SK-N-SH (cell line): ENCODE measurements around the gene MGST2. TPM values are rescaled to one million over a fixed set of nuclear protein-coding genes. Genes with fewer than 3 reads are reported as not detected.
A peak's percentile ranks its signal among the peaks of the same experiment; 100 is the strongest.

Source experiments
- CTCF ChIA-PET: fragments of 300-600, 350-600 bp; formaldehyde crosslinking; extraction: SDS; loops from one replicate; lab custom pipeline; 2021; lab: Yijun Ruan, JAX
- POLR2A ChIA-PET: fragments of 350-600 bp; sonication (Branson Sonifier 250); formaldehyde crosslinking; extraction: SDS; loops from one replicate; lab custom pipeline; 2020; ENCODE audit warnings: antibody characterized with exemption, inconsistent platforms; lab: Yijun Ruan, JAX
- DNase-seq: peaks from one replicate; pipeline ENCODE4 v3.0.0; 2012
- H2AFZ ChIP-seq: fragments of 200-600 bp; sonication (generic); 2 replicates; pipeline ENCODE4 v1.8.1; 2016; ENCODE audit warnings: antibody characterized with exemption, mild to moderate bottlenecking, low read depth
- H3F3A ChIP-seq: fragments of 200-600 bp; sonication (generic); replicated peaks from 2 replicates; pipeline ENCODE3; 2016; ENCODE audit warnings: antibody characterized with exemption, mild to moderate bottlenecking; ENCODE audit not compliant: insufficient read depth
- H3K27ac ChIP-seq, 2 experiments: fragments of 200-500 bp in 1 of 2; fragments of 200-600 bp in 1 of 2; sonication (Bioruptor generic) in 1 of 2; sonication (generic), shearing (Covaris generic) in 1 of 2; 2 replicates each; pipeline versions ENCODE4 v1.5.1 to v1.6.1; 2014 to 2016; ENCODE audit warnings: low read depth in 2 of 2, inconsistent platforms in 1 of 2, low read length in 1 of 2, mild to moderate bottlenecking in 1 of 2, mixed read lengths in 1 of 2
- H3K27me3 ChIP-seq: fragments of 200-600 bp; sonication (generic), shearing (Covaris generic); 2 replicates; pipeline ENCODE4 v1.6.1; 2016; ENCODE audit warnings: mixed run types; ENCODE audit not compliant: insufficient read depth
- H3K36me3 ChIP-seq, 2 experiments: fragments of 200-500 bp in 1 of 2; fragments of 200-600 bp in 1 of 2; sonication (Bioruptor generic) in 1 of 2; sonication (generic) in 1 of 2; replicated peaks in 1 of 2; 2 replicates each; pipeline versions ENCODE3 to v1.5.1; 2014 to 2016; ENCODE audit warnings: low read length in 1 of 2, mild to moderate bottlenecking in 1 of 2; ENCODE audit not compliant: insufficient read depth in 2 of 2, control insufficient read depth in 1 of 2
- H3K4me1 ChIP-seq, 2 experiments: fragments of 200-500 bp in 1 of 2; fragments of 200-600 bp in 1 of 2; sonication (Bioruptor generic) in 1 of 2; sonication (generic), shearing (Covaris generic) in 1 of 2; 2 replicates each; pipeline versions ENCODE4 v1.5.1 to v1.6.1; 2014 to 2016; ENCODE audit warnings: low read depth in 1 of 2, low read length in 1 of 2, mixed run types in 1 of 2; ENCODE audit not compliant: insufficient read depth in 2 of 2, control insufficient read depth in 1 of 2
- H3K4me2 ChIP-seq: fragments of 200-600 bp; sonication (generic), shearing (Covaris generic); 2 replicates; pipeline ENCODE4 v1.6.1; 2017; ENCODE audit warnings: mixed run types
- H3K4me3 ChIP-seq, 2 experiments: fragments of 200-500 bp in 1 of 2; fragments of 200-600 bp in 1 of 2; sonication (Bioruptor generic) in 1 of 2; sonication (generic), shearing (Covaris generic) in 1 of 2; 2 replicates each; pipeline versions ENCODE4 v1.5.1 to v1.8.1; 2014 to 2016; ENCODE audit warnings: low read depth in 2 of 2, inconsistent platforms in 1 of 2, low read length in 1 of 2, mild to moderate bottlenecking in 1 of 2, mixed read lengths in 1 of 2, moderate library complexity in 1 of 2
- H3K79me2 ChIP-seq: fragments of 200-600 bp; sonication (generic); 2 replicates; pipeline ENCODE4 v1.8.1; 2017; ENCODE audit warnings: mild to moderate bottlenecking; ENCODE audit not compliant: insufficient read depth
- H3K9ac ChIP-seq: fragments of 200-600 bp; sonication (generic); 2 replicates; pipeline ENCODE4 v1.6.1; 2017; ENCODE audit warnings: mixed run types
- H3K9me2 ChIP-seq: fragments of 200-600 bp; sonication (generic); 2 replicates; pipeline ENCODE4 v1.6.1; 2017; ENCODE audit warnings: mixed run types
- H3K9me3 ChIP-seq: fragments of 200-600 bp; sonication (generic); 2 replicates; pipeline ENCODE4 v1.6.1; 2017; ENCODE audit warnings: mixed run types, mild to moderate bottlenecking, moderate library complexity
- H4K20me1 ChIP-seq: fragments of 200-600 bp; sonication (generic); 2 replicates; pipeline ENCODE4 v1.6.1; 2017; ENCODE audit warnings: mild to moderate bottlenecking, mixed run types; ENCODE audit not compliant: insufficient read depth
- CTCF ChIP-seq: fragments of 200-600 bp; sonication (generic); IDR thresholded peaks from 2 replicates; pipeline ENCODE4 v1.6.1; 2017; ENCODE audit warnings: antibody characterized with exemption, mild to moderate bottlenecking, moderate library complexity
- FOSL2 ChIP-seq: IDR thresholded peaks from 2 replicates; pipeline ENCODE4 v1.4.0; 2012; ENCODE audit warnings: low read depth, mild to moderate bottlenecking, moderate library complexity, borderline replicate concordance
- FOXJ3 ChIP-seq: sonication (generic); formaldehyde crosslinking; IDR thresholded peaks from 2 replicates; pipeline ENCODE4 v1.5.1; 2020; ENCODE audit warnings: mild to moderate bottlenecking, missing genetic modification reagents
- MAX ChIP-seq: IDR thresholded peaks from 2 replicates; pipeline ENCODE4 v1.4.0; 2012; ENCODE audit warnings: low read depth
- MXI1 ChIP-seq: IDR thresholded peaks from 2 replicates; pipeline ENCODE4 v1.6.1; 2012; ENCODE audit warnings: mild to moderate bottlenecking, low read depth, low read length, improper control_type of control experiment
- RAD21 ChIP-seq: IDR thresholded peaks from 2 replicates; pipeline ENCODE4 v1.6.1; 2012; ENCODE audit warnings: mild to moderate bottlenecking, low read length
- RFX5 ChIP-seq: IDR thresholded peaks from 2 replicates; pipeline ENCODE4 v1.6.1; 2012; ENCODE audit warnings: mild to moderate bottlenecking, improper control_type of control experiment, low read length
- SIN3A ChIP-seq: IDR thresholded peaks from 2 replicates; pipeline ENCODE4 v1.6.1; 2012; ENCODE audit warnings: low read depth, mild to moderate bottlenecking, low read length, moderate library complexity, borderline replicate concordance
- SMC3 ChIP-seq: IDR thresholded peaks from 2 replicates; pipeline ENCODE4 v1.6.1; 2012; ENCODE audit warnings: low read depth, low read length, improper control_type of control experiment
- TCF12 ChIP-seq: IDR thresholded peaks from 2 replicates; pipeline ENCODE4 v1.4.0; 2012
- USF1 ChIP-seq: IDR thresholded peaks from 2 replicates; pipeline ENCODE4 v1.4.0; 2012; ENCODE audit warnings: low read depth, borderline replicate concordance
- YY1 ChIP-seq: IDR thresholded peaks from 2 replicates; pipeline ENCODE4 v1.4.0; 2012; ENCODE audit warnings: low read depth, mild to moderate bottlenecking
- WGBS: methylation state at CpG from one replicate; pipeline ENCODE4 v1.1.6; 2017; ENCODE audit warnings: low lambda C conversion rate; 5-methylcytosine and 5-hydroxymethylcytosine counted together
- polyA plus RNA-seq, 3 experiments: library from polyadenylated mRNA; depleted of rRNA; stranded (reverse); fragments of >200 nt; gene quantifications; 2 replicates each; pipeline ENCODE4 v1.2.3, GENCODE V29; 2012

The MGST2 gene
- polyA plus RNA-seq, 1 of the 3 experiments (the other 2 are of a cell fraction): 26.5 TPM

GRCh38 chr4:139656614-139657486, 8.8 kb upstream of the MGST2 start (continued):
- TF ChIP-seq RFX5 (no peak), RAD21 (peak; percentile 59), SIN3A (peak; percentile 23; the same call in 1 of the 2 replicates)
- TF ChIP-seq, all 33 proteins: peak for 5

GRCh38 chr4:139658185-139658584, 7.4 kb upstream of the MGST2 start:
- DNase-seq: no peak
- H3K4me1 ChIP-seq: peaks cover 6 to 11% of the 10 kb centered on the region in 2 experiments; a peak in 2 of 4 replicates
- TF ChIP-seq SMC3 (no peak), TCF12 (no peak), SIN3A (no peak), USF1 (no peak), YY1 (no peak), CTCF (no peak), FOXJ3 (no peak), MXI1 (no peak), FOSL2 (no peak), MAX (no peak)
- POLR2A ChIA-PET: no interaction called here
- 0 out of 2 replicates have a peak overlapping the region, but pooled peaks have one; percentile 49 for H3K9ac ChIP-seq
- H3K79me2 ChIP-seq: no peaks in the 10 kb centered on the region
- WGBS: 91% methylated on average over 4 of the region's 4 CpGs
- no peaks in the 10 kb centered on the region for H3K27me3 ChIP-seq
- H3K36me3 ChIP-seq: no peaks in the 10 kb centered on the region
- H3K4me3 ChIP-seq: no peak overlapping the region
- H3K9me2 ChIP-seq: no peaks in the 10 kb centered on the region
- 0 out of 4 replicates have a peak overlapping the region, but pooled peaks of 1 of the 2 experiments have one; percentile 10 for H3K27ac ChIP-seq
- peak overlapping the region; percentile 92 for H2AFZ ChIP-seq
- no peaks in the 10 kb centered on the region for H3F3A ChIP-seq
- H3K9me3 ChIP-seq: no peaks in the 10 kb centered on the region
- CTCF ChIA-PET: interaction anchor here (1.0 to 12.9 kb wide), 15 partner anchors 7 to 947 kb away, joined by 3 to 157 read pairs (median 5); partner anchors contain the start of genes MGST2 and SETD7
- H3K4me2 ChIP-seq: peak overlapping the region; percentile 62
- no peaks in the 10 kb centered on the region for H4K20me1 ChIP-seq
